Panc1 (cell line): Measurements from ENCODE around the gene PLD3. TPM values are rescaled to one million over a fixed set of nuclear protein-coding genes. Genes with fewer than 3 reads are reported as not detected.

Experiments used
- ATAC-seq: fragments of 200-7000 bp; cut with Tn5 transposase; 2 replicates; pipeline ENCODE4 v1.9.1; 2020; ENCODE audit warnings: mild to moderate bottlenecking, moderate library complexity
- BruUV-seq: library from RNA; stranded (reverse); fragments of 400-500 nt; replicated peaks from 2 replicates; lab custom pipeline; 2021; lab: Mats Ljungman, UMichigan
- CTCF ChIA-PET: fragments of 300-600 bp; sonication (Branson Sonifier 250); formaldehyde crosslinking; loops from one replicate; lab custom pipeline; 2022; ENCODE audit warnings: antibody characterized with exemption; lab: Charles Lee
- POLR2A ChIA-PET: fragments of 300-600 bp; sonication (Branson Sonifier 250); formaldehyde crosslinking; loops from one replicate; lab custom pipeline; 2022; ENCODE audit warnings: antibody characterized with exemption; lab: Charles Lee
- DNase-seq: peaks from one replicate; pipeline ENCODE4 v3.0.0-alpha.2; 2010; ENCODE audit warnings: low read depth, low spot score
- H3K27ac ChIP-seq: 2 replicates; pipeline ENCODE4 v1.5.1; 2011; ENCODE audit warnings: mild to moderate bottlenecking, low read length, inconsistent platforms
- H3K27me3 ChIP-seq: fragments of 200-500 bp; sonication (Bioruptor generic); 2 replicates; pipeline ENCODE4 v1.6.0; 2014; ENCODE audit warnings: low read length, inconsistent platforms; ENCODE audit not compliant: control insufficient read depth, insufficient read depth
- H3K36me3 ChIP-seq: fragments of 200-500 bp; sonication (Bioruptor generic); 2 replicates; pipeline ENCODE4 v1.5.1; 2014; ENCODE audit warnings: inconsistent platforms, mild to moderate bottlenecking, low read length, moderate library complexity; ENCODE audit not compliant: control insufficient read depth, insufficient read depth
- H3K4me1 ChIP-seq: 2 replicates; pipeline ENCODE4 v1.5.1; 2011; ENCODE audit warnings: inconsistent platforms, mild to moderate bottlenecking, low read length, moderate library complexity; ENCODE audit not compliant: control insufficient read depth, insufficient read depth
- H3K4me3 ChIP-seq, 2 experiments: 2 replicates each; pipeline ENCODE4 v1.5.1; 2011 to 2012; ENCODE audit warnings: low read depth in 2 of 2, low read length in 2 of 2, mild to moderate bottlenecking in 2 of 2, inconsistent platforms in 1 of 2, moderate library complexity in 1 of 2
- H3K9me3 ChIP-seq: fragments of 200-500 bp; sonication (Bioruptor generic); 2 replicates; pipeline ENCODE4 v1.5.1; 2014; ENCODE audit warnings: low read depth, mild to moderate bottlenecking, inconsistent platforms, low read length, moderate library complexity; ENCODE audit not compliant: control insufficient read depth, insufficient read depth
- POLR2AphosphoS5 ChIP-seq: IDR thresholded peaks from 2 replicates; pipeline ENCODE4 v1.6.1; 2012; ENCODE audit warnings: mild to moderate bottlenecking, low read depth, low read length, moderate library complexity
- SIN3A ChIP-seq: IDR thresholded peaks from 2 replicates; pipeline ENCODE4 v1.6.1; 2012; ENCODE audit warnings: low read depth, mild to moderate bottlenecking, low read length, moderate library complexity, borderline replicate concordance; ENCODE audit not compliant: insufficient read depth
- TCF7L2 ChIP-seq: IDR thresholded peaks from 2 replicates; pipeline ENCODE4 v1.6.1; 2011; ENCODE audit warnings: mild to moderate bottlenecking, low read depth, low read length, inconsistent platforms
- in situ Hi-C: cut with HindIII; loops from 2 replicates; pipeline ENCODE4 v1.10.0; 2016; ENCODE audit warnings: low sequenced_read_pairs, low pct_unique_long_range_greater_than_20kb
- intact Hi-C: fragments of 100-400 bp; cut with micrococcal nuclease; formaldehyde crosslinking; loops from one replicate; pipeline ENCODE4 v1.10.0; 2022; ENCODE audit not compliant: unreplicated experiment
- total RNA-seq: library from RNA; stranded (reverse); gene quantifications from one replicate; pipeline ENCODE4 v1.2.1, GENCODE V29; 2021; ENCODE audit not compliant: unreplicated experiment
- TF ChIP-seq, protein P1 (sequence below), 2 experiments: IDR thresholded peaks; 2 replicates each; pipeline ENCODE4 v1.6.1; 2011 to 2012; ENCODE audit warnings: low read depth in 2 of 2, control low read depth in 1 of 2, low read length in 1 of 2, mild to moderate bottlenecking in 1 of 2, moderate library complexity in 1 of 2; ENCODE audit not compliant: insufficient read depth in 1 of 2
- TF ChIP-seq, protein P2 (sequence below): fragments of 450-650 bp; IDR thresholded peaks from 2 replicates; pipeline ENCODE4 v1.5.1; 2017; ENCODE audit warnings: mild to moderate bottlenecking

The PLD3 gene
- total RNA-seq, 1 experiment from 2014 or later, result 81.8 TPM

DNA sequence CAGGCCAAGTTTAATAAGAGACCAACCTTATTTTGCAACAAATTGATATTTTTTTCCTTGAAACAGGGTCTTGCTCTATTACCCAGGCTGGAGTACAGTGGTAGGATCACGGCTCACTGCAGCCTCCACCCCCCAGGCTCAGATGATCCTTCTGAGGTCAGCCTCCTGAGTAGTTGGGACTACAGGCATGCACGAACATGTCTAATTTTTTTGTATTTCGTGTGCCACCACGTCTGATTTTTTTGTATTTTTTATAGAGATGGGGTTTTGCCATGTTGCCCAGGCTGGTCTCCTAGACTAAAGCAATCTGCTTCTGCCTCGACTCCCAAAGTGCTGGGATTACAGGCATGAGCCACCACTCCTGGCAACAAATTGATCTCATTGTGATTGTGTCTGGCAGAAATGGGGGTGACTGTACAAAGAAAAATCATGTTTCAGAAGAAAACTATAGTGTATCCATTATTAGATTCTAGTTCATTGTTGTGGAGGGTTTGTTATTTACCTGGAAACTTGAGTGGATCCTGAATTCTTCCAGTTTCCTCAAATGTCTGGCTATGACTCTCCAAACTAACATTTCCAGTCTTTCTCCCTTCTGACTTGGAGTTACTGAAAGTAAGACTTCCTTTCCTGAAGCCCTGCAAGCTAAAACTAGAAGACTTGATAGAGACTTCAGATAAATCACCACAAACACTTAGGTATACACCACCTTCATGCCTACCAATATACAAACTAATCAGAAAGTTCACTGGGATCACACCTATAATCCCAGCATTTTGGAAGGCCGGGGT, 46.1 kb upstream of the PLD3 start:
- in situ Hi-C loops, result loop anchor here (5.0 to 10.0 kb wide), 7 partner anchors 40 to 1778 kb away; partner anchors contain the start of gene ZNF780A
- POLR2A ChIA-PET, result interaction anchor here (0.7 kb wide), 2 partner anchors 10 to 381 kb away, joined by 3 to 4 read pairs; no protein-coding TSS in a partner anchor
- H3K27me3 ChIP-seq, result peaks cover 12% of the 10 kb centered on the region
- intact Hi-C loops, result no loop called here
- H3K9me3 ChIP-seq, result no peaks in the 10 kb centered on the region
- no TSS peak for BruUV-seq
- no peaks in the 10 kb centered on the region for H3K4me1 ChIP-seq
- H3K27ac ChIP-seq, result no peak overlapping the region
- CTCF ChIA-PET, result interaction anchor here (0.6 to 8.5 kb wide), 9 partner anchors 12 to 412 kb away, joined by 3 to 498 read pairs (median 7); no protein-coding TSS in a partner anchor
- TF ChIP-seq SIN3A (no peak), POLR2AphosphoS5 (no peak), TCF7L2 (no peak)
- TF ChIP-seq, protein P1, sequence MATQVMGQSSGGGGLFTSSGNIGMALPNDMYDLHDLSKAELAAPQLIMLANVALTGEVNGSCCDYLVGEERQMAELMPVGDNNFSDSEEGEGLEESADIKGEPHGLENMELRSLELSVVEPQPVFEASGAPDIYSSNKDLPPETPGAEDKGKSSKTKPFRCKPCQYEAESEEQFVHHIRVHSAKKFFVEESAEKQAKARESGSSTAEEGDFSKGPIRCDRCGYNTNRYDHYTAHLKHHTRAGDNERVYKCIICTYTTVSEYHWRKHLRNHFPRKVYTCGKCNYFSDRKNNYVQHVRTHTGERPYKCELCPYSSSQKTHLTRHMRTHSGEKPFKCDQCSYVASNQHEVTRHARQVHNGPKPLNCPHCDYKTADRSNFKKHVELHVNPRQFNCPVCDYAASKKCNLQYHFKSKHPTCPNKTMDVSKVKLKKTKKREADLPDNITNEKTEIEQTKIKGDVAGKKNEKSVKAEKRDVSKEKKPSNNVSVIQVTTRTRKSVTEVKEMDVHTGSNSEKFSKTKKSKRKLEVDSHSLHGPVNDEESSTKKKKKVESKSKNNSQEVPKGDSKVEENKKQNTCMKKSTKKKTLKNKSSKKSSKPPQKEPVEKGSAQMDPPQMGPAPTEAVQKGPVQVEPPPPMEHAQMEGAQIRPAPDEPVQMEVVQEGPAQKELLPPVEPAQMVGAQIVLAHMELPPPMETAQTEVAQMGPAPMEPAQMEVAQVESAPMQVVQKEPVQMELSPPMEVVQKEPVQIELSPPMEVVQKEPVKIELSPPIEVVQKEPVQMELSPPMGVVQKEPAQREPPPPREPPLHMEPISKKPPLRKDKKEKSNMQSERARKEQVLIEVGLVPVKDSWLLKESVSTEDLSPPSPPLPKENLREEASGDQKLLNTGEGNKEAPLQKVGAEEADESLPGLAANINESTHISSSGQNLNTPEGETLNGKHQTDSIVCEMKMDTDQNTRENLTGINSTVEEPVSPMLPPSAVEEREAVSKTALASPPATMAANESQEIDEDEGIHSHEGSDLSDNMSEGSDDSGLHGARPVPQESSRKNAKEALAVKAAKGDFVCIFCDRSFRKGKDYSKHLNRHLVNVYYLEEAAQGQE (IDR thresholded peaks at IDR 0.05; ENCODE audit: insufficient read depth in 1 of 2, low read depth in 2 of 2, low read length in 1 of 2), result no peak
- TF ChIP-seq, protein P2, sequence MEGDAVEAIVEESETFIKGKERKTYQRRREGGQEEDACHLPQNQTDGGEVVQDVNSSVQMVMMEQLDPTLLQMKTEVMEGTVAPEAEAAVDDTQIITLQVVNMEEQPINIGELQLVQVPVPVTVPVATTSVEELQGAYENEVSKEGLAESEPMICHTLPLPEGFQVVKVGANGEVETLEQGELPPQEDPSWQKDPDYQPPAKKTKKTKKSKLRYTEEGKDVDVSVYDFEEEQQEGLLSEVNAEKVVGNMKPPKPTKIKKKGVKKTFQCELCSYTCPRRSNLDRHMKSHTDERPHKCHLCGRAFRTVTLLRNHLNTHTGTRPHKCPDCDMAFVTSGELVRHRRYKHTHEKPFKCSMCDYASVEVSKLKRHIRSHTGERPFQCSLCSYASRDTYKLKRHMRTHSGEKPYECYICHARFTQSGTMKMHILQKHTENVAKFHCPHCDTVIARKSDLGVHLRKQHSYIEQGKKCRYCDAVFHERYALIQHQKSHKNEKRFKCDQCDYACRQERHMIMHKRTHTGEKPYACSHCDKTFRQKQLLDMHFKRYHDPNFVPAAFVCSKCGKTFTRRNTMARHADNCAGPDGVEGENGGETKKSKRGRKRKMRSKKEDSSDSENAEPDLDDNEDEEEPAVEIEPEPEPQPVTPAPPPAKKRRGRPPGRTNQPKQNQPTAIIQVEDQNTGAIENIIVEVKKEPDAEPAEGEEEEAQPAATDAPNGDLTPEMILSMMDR, result no peak
- H3K36me3 ChIP-seq, result no peaks in the 10 kb centered on the region
- ATAC-seq (no peak), DNase-seq (no peak)
- no peak overlapping the region for H3K4me3 ChIP-seq

DNA sequence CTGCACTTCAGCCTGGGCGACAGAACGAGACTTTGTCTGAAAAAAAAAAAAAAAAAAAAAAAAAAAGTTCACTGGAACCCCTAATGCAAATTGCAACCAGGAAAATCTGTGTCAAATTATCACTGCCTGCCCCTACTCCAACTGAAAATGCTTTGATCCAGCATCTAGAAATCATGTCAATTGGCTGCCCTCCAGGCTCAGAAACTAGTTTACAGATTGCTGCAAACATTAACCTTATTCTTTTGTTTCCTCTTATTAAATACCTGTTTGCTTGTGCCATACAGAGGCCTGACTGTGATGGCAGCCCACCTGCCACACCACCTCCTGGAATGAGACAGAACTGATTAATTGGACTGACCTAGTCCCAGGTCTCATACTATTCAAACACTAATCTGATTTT, 44.7 kb upstream of the PLD3 start:
- ATAC-seq (no peak), DNase-seq (no peak)
- in situ Hi-C loops (loop anchor here (5.0 to 10.0 kb wide), 7 partner anchors 39 to 1779 kb away; partner anchors contain the start of gene ZNF780A), intact Hi-C loops (loop anchor here (2.0 kb wide), 1 partner anchor 33 kb away; no protein-coding TSS in a partner anchor)
- TF ChIP-seq SIN3A (no peak), TCF7L2 (no peak)
- TF ChIP-seq, protein P1 (IDR thresholded peaks at IDR 0.05; ENCODE audit: insufficient read depth in 1 of 2, low read depth in 2 of 2, low read length in 1 of 2), result no peak
- ChIA-PET POLR2A (interaction anchor here (0.7 kb wide), 1 partner anchor 51 kb away, joined by 20 read pairs; no protein-coding TSS in a partner anchor), CTCF (interaction anchor here (0.6 to 8.5 kb wide), 20 partner anchors 10 to 413 kb away, joined by 3 to 498 read pairs (median 36); partner anchors contain the start of genes AKT2, COQ8B and MAP3K10)
- no peaks in the 10 kb centered on the region for H3K9me3 ChIP-seq
- no peak overlapping the region for H3K4me3 ChIP-seq
- no peaks in the 10 kb centered on the region for H3K4me1 ChIP-seq
- H3K27ac ChIP-seq, result no peak overlapping the region
- peaks cover 9% of the 10 kb centered on the region for H3K27me3 ChIP-seq
- no TSS peak for BruUV-seq
- no peaks in the 10 kb centered on the region for H3K36me3 ChIP-seq
